ENCODE results near the gene VPS29.

DNA sequence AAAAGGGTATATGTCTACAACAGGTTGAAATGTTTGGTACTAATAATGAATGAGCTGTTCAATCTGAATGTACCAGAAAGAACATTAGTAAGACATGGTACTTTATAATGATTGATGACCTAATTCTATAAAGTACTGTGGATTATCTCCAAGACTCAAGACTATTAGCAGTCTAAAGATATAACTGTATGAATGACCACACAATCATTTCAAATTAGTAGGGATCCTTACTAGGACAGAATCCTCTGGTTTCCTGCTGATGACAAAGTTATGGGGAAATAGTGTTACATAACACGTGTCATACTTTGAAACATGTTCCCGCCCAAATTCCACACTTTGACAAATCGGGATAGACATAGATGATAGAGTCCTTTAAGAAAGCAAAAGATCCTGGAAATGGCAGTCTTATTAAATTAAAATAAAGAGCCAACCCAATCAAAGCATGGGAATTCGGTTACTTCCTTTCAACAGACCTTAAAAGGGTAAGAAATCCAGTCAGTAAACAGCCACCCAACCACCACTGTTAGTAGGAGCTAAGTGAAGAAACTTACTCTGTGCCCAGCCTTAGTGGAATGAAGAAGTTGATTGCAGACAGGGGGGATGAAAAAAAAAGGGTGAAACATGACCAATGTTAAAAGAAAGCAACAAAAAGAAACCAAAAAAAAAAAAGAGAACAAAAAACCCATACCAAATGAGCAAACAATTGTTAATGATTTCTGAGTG, 2.8 kb downstream of the VPS29 start:
- TF ChIP-seq EZH2 (IDR thresholded peaks at IDR 0.05; ENCODE audit: low read length, unreplicated experiment) = no peak
- TF ChIP-seq CTCF (conservative IDR thresholded peaks at IDR 0.05; ENCODE audit: low read depth, low read length) = no peak

Measured in PC-3 (cell line).